HG03064 (cell line): ENCODE measurements around the gene RILPL2.
"Not testable (repeated sequence)": the region's sequence is repeated elsewhere in the genome, so short reads cannot be mapped to it uniquely, and the experiment has no call there.

ENCODE experiments used
- ATAC-seq: cut with Tn5 transposase; IDR thresholded peaks from one replicate; pipeline ENCODE4 v1.9.1; 2021; ENCODE audit warnings: low read depth; ENCODE audit not compliant: unreplicated experiment

Gene RILPL2

DNA sequence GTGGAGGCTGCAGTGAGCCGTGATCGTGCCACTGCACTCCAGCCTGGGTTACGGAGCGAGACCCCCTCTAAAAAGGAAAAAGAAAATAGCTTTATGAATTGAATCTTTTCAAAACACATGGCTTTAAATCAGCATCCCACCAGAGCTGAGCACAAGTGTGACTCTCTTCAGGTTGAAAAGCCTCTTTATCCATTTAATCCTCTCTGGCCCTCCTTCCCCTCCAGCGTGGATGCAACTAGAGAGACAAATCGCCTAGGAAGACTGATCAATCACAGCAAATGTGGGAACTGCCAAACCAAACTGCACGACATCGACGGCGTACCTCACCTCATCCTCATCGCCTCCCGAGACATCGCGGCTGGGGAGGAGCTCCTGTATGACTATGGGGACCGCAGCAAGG, 29.2 kb downstream of the RILPL2 start:
- ATAC-seq = not testable (repeated sequence)

DNA sequence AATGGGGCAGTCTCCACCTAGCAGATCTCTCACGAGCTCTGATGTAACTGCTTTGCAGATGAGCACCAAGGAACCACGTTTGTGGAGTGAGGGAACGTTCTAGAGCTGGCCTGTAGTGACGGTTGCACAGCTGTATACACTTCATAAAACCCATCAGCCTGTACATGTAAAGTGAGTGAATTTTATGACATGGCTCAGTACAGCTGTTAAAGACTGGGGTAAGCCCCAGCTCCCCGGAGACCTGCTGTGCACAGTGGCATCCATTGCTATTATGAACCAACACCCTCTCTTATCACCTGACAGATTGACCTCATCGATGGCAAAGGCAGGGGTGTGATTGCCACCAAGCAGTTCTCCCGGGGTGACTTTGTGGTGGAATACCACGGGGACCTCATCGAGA, 31.9 kb downstream of the RILPL2 start:
- ATAC-seq = no peak

DNA sequence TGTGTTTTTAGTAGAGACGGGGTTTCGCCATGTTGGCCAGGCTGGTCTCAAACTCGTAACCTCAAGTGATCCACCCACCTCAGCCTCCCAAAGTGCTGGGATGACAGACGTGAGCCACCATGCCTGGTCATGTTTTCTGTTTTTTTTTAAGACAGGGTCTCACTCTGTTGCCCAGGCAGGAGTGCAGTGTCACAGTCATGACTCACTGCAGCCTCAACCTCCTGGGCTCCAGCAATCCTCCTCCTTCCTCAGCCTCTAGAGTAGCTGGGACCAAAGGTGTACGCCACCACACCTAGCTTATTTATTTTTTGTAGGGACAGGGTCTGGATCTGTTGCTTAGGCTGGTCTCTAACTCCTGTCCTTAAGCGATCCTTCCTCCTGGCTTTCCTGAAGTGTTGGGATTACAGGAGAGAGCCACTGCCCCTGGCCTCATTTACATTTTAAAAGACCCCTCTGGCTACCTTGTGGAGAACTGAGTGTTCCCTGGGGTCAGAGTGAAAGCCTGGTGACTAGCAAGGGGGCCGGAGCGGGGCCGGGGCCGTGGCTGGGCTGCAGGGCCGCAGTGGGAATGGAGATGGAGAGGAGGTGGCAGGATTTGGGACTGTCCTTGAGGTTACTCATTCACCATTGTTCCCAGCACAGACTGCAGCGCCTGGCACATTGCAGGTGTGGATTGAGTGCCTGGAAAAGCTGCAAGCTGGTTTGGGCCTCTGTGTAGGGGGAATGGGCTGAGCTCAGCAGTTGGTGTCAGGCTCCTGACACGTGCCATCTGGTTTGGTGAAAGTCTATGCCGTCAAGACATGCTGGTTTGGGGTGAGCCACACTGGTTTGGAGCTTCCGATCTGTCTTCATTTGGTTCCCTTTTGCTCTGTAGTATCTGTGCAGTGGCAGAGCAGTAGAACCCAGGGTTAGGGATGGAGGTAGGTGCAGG, 34.5 kb downstream of the RILPL2 start:
- no peak for ATAC-seq

DNA sequence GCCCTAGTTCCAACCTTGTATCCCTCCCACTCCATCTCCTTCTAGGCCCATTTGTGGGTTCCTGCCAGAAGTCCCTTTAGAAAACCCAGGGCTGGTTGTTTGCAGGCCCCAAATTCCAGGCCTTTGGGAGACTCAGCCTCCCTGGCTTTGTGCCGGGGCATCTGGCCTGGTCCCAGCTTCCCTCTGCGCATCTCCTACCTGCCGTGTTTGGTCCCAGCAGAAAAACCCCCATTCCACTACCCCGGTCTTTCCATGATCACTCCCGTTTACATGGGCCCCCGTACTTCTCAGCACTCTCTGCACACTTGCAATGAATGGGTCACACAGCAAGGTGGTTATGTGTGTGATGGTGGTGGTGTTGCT, 37.2 kb downstream of the RILPL2 start:
- ATAC-seq = no peak

DNA sequence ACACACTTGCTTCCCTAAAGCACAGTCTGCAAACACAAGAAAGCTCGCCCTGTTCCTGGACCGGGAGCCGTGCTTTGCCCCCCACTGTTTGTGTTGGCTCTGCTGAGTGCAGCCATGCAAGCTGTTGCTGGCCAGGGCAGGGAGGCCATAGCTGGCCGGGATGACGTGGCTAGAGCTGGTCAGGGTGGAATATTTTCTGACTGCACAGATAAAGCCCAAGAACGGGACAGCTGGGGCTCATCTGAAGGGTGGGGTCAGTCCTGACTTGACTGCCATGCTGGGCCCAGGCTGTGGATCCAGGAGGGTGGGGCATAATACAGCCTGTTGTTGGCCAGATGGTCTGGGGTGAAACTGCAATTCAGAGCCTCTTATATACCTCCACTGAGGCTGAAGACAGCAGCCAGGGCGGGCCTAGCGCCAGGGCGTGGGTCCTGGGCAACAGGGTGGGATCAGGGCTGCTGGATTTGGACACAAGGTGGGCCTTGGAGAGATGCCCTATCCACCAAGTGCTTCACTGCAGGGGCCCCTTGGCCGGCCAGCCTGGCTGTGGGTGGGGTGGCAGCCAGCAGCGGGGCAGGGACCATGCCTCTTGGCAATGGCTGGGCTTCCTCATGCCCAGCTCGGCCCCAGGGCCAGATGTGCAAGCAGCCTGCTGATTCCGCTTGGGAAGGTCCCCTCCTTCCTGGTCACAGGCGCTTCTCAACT, 37.8 kb downstream of the RILPL2 start:
- ATAC-seq = no peak

DNA sequence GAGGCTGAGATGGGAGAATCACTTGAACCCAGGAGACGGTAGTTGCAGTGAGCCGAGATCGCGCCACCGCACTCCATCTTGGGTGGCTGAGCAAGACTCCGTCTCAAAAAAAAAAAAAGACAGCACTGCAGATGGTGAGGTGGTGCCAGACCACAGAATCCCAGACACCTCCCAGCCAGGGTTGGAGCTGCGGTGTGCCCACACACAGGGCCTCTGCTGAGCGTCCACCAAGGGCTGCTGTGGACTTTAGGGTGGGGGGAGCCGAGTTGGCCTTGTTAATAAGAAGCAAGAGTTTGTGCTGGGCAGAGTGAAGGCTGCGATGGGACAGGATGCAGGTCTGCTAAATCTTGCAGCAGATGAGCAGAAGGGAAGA, 38.3 kb downstream of the RILPL2 start:
- no peak for ATAC-seq

DNA sequence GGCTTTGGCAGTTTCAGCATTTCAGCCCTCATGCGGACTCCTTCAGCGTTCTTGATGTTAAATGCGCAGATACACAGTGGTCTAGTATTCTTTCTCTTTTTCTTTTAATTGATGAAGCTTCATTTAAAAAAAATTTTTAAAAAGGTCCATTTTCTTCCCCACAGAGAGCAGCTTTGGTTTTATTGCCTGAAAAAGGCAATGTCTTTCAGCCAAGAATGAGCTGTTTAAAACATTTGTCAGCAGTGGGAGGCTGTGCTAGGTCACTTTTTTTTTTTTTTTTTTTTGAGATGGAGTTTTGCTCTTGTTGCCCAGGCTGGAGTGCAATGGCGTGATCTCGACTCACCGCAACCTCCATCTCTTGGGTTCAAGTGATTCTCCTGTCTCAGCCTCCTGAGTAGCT, 39.1 kb downstream of the RILPL2 start:
- no peak for ATAC-seq

DNA sequence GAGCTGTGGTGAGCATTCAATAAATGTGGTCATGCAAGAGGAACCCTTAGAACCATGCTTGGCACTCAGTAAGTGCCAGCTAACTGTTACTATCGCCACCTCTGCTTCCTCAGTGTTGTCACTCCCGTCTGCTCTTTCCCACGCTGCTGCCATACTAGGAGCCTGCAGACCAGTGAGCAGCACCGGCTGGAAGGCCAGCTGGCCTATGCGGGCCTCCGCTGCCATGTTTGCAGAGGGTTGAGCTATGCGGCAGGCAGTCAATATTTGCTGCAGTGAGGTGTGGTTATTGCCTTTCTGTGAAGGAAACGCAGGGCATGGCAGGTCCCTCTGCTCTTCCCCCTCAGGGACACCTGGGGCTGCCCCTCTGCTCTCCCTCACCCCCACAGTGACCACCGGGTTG, 39.5 kb downstream of the RILPL2 start:
- ATAC-seq = no peak

DNA sequence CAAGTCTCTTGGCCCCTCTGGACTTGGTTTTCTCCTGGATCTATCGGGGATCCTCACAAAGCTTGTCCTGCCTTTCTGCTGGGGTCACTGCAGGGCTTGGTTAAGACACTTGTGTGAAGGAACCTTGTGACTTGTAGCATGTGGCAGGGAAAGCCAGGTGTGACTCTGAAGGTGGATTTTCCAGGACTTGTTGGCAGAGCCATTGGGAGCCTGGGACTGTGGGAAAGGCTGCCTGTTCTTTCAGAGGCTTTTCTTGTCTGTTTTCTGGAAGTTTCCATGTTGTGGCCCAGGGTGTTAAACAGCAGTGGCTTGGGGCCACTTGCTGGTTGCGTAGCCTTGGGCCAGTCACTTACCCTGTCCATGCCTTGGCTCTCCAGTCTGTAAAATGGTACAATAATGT, 39.9 kb downstream of the RILPL2 start:
- ATAC-seq = no peak

DNA sequence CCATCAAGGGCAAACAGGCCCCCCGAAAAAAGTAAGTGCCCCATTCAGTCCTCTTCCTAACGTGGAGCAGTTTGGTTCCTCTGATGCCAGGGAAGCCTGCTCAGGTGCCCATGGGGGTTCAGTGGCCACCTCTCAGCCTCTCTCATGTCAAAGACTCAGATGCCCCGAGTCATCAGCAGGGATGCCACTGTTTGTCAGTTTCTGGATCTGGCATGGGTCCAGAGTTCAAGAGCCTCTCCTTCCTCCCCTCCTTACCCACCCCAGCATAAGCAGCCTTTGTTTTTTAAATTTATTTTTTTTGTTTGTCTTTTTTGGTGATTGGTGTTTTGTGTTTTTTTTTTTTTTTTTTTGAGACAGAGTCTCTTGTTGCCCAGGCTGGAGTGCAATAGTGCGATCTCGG, 41.2 kb downstream of the RILPL2 start:
- ATAC-seq = no peak

DNA sequence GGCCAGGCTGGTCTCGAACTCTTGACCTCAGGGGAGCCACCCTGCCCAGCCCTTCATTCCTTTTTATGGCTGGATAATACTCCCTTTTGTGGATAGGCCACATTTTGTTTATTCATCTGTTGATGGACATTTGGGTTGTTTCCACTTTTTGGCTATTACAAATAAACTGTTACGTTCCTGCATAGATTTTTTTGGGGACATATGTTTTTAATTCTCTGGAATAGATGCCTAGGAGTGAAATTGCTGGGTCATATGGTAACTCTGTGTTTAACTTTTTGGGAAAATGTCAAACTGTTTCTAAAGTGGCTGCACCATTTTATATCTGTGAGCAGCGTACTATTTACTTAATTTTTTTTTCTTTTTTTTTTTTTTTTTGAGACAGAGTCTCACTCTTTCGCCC, 42.7 kb downstream of the RILPL2 start:
- ATAC-seq = no peak

DNA sequence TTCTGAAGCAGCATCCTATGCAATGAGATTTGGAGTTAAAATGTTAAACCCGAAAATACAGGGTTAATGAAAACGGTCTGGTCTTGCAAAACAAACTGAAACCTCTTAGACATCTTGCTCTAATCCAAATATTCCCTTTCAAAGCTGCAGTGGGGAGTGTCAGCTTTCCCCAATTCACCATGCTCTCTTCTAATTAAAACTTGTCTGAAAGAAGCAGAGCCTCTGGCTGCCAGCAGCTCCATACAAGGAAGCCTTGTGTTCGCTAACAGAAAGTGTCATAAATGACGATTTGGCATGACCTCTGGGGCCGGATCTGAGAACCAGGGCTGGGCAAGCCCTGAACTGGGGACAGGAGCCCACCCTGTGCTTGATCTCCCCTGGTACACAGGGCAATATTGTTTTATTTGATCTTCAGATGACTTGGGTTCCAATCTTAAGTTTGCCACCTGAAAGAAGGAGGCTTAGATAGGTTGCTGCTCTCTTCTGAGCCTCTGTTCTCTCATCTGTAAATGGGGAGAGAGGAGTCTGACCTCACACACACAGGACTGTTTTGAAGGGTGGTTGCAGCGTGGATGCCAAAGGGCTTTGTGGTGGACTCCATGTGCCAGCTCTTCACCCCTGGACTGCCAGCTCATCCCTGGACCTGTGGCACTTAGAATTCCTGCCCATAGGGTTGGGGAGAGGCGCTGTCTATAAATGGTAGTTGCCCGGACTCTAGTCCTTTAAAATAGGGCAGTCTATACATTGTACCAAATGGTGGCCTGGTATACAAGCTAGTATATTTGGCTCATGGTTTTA, 44.7 kb downstream of the RILPL2 start:
- ATAC-seq = no peak

DNA sequence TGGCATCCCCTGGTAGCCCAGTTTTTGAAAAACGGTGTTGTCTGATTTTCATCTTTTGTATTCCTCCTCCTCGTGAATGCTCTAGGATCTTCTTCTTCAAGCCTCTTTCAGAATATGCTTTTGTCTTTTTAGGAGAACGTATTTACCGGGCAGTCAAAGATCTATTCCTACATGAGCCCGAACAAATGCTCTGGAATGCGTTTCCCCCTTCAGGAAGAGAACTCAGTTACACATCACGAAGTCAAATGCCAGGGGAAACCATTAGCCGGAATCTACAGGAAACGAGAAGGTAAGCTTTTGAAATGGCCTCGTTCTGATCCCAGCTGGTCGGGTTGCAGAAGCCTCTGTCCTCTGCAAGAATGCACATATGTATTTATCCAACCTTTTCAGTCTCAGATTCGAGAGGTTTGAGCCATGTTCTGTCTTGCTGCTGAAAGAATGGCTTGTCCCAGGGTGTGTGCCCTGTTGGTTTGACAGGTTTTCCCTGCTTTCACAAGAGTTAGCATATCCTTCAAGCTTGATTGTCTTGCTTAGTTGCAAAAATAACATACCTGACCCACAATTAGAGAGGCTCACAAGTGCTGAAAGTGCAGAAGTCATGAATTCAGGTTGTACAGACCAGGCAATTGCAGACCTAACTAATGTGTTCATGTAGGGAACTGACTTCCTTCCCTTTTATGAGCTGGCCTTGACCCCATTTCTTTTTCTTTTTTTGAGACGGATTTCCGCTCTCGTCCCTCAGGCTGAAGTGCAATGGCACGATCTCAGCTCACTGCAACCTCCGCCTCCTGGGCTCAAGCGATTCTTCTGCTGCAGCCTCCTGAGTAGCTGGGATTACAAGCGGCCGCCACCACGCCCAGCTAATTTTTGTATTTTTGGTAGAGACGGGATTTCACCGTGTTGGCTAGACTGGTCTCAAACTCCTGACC, 45.7 kb downstream of the RILPL2 start:
- no peak for ATAC-seq

DNA sequence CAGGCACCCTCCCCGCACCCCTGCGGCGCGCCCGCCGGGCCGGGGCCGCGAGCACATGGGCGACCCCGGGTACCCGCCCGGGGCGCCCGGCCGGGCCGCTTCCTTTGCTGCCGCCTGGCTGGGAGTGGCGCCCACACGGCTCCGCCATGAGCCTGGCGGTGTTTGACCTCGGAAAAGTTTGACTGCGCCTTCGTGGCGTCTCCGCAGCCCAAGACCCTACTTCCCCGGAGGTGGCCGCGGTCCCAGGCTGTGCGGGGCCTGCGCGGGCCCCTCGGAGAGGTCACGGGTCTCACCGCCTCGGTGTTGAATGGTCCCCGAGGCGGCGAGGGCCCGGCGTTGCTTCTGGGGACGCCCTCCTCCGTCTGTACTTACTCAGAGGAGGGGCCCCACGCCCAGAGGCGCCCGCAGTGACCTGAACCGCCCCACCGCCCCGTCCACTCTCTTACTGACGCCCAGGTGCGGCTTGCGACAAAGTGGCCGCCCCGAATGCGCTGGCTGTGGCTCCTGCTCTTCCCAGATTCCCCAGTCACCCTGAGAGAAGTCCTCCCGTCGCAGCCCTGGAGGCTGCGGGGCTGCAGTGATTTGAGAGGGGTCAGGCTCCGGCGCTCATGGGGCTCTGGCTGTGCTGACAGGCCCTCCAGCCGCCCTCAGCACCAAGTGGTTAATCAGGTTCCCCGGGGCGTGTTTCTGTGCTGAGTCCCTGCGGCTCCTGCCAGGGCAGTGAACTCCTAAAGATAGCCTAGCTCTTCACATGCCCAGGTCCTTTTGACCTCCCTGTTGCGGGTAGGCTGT, 46.7 kb downstream of the RILPL2 start:
- ATAC-seq = no peak

DNA sequence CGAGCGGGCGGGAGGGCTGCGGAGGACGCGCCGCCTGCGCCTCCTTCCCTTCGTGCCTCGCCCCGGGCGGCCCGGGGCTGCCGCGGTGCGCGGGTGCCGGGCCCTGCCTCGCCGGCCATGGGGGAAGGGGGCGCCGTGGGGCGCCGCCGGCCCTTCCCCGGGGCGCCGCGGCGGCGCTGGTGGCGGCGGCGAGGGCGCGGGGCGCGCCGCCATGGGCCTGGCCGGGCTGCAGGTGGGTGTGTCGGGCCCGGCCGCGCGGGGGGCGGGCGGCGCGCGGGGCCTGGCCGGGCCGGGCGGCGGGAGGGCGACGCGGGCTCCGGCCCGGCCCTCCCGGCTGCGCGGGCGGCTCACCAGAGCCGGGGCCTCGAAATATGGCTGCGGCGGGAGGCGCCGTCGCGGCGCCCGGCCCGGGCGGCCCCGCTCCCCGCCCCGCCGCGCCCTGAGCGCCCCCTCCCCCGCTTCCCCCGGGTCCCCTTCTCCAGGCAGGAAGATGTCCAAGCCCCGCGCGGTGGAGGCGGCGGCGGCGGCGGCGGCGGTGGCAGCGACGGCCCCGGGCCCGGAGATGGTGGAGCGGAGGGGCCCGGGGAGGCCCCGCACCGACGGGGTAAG, 47.4 kb downstream of the RILPL2 start:
- no peak for ATAC-seq

DNA sequence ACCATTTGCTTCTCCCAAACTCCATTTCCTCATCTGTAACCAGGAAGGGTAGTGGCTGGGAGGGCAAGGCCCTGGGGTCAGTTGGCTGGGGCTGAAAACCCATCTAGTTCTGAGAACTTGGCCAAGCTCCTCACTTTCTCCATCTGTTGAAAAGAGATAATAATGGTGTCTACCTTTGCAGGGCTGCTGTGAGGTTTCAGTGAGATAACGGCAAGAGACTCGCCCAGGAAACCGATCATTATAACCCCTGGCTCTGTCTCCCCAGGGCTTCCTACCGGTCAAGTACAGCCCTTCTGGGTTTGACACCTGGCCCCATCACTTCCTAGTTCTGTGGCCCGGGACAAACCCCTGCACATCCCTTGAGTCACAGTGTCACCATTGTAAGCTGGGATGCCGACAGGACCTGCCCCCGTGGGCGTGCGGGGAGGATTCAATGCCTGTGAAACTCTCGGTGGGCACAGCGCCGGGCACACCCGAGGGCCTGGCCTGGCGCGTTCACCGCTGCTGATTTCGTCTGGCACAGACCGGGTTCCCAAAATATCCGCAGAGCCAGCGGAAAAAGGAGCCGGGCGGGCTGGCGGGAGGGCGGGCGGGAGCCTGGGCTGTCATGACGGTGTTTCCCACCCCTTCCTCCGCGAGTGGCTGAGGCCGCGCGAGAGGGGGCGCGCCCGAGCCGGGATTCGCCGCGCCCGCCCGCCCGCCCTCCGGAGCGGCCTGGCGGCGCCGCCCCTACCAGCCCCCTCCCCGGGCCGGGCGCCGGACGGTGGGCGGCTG, 48.1 kb downstream of the RILPL2 start:
- ATAC-seq = no peak

DNA sequence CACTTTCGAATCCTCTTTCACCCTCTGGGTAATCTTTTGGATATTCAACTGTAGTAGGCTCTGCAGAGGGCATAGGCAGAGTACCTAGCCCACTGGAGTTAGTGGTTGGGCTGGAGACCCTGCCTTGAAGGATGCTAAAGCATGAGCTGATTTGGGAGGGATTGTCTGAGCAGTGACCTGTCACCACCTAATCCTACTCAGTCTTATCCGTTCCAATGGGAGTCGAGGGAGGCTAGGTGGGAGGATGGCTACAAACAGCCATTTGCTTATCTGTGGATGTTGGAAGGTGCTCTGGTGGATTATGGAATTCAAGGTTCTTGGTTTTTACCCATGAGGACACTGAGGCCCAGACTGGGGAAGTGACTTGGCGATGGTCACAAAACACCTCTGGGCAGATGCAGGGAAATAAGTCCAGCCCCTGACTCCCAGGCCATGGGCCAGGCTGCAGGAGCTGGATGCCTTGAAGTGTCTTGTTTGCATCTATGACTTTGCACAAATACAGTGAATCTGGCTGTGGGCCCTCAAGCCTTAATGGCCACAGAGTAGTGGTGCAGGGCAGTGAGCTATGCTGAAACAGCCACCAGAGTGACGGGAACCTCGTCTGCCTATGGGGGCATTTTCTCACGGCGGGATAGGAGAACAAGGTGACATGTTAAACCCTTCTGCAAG, 48.8 kb downstream of the RILPL2 start:
- ATAC-seq = no peak

DNA sequence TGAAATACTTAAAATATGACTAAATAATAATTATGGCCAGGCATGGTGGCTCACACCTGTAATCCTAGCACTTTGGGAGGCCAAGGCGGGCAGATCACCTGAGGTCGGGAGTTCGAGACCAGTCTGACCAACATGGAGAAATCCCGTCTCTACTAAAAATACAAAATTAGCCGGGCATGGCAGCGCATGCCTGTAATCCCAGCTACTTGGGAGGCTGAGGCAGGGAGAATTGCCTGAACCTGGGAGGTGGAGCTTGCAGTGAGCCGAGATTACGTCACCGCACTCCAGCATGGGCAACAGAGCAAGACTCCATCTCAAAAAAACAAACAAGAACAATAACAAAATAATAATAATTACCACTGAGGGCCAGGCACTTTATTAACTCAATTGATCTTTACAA, 50.9 kb downstream of the RILPL2 start:
- ATAC-seq = not testable (repeated sequence)
